GM18507 (cell line): ENCODE measurements around the gene MYO16.
"Not testable (repeated sequence)": the region's sequence is repeated elsewhere in the genome, so short reads cannot be mapped to it uniquely, and the experiment has no call there.

ENCODE experiments used
- DNase-seq: peaks from one replicate; pipeline ENCODE4 v3.0.0; 2011; ENCODE audit warnings: low read depth; ENCODE audit not compliant: insufficient read length; ENCODE audit errors: extremely low spot score
- FAIRE-seq: peaks from 2 replicates; lab custom pipeline; 2011; peaks lifted over from hg19 to GRCh38; lab: Jason Lieb, UNC

Gene MYO16

GRCh38 chr13:108957369-108958012 is 328.1 kb downstream of the MYO16 start:
- FAIRE-seq: no peak
- no peak for DNase-seq

GRCh38 chr13:108958013-108958376 is 328.6 kb downstream of the MYO16 start:
- FAIRE-seq: no peak

GRCh38 chr13:108959234-108959633 is 329.8 kb downstream of the MYO16 start:
- FAIRE-seq (no peak), DNase-seq (no peak)

More at GRCh38 chr13:108958013-108958376, 328.6 kb downstream of the MYO16 start:
- no peak for DNase-seq

- DNase-seq (no peak), FAIRE-seq (no peak)
These were observed 330.6 kb downstream of the MYO16 start for GRCh38 chr13:108960006-108960405.

- FAIRE-seq (peak; percentile 93), DNase-seq (peak; percentile 11)
These were observed 332.2 kb downstream of the MYO16 start for GRCh38 chr13:108961542-108962125.

- DNase-seq (no peak), FAIRE-seq (no peak)
These were observed 333.2 kb downstream of the MYO16 start for GRCh38 chr13:108962654-108963053.

- DNase-seq (no peak), FAIRE-seq (no peak)
These were observed 333.9 kb downstream of the MYO16 start for GRCh38 chr13:108963276-108963810.

GRCh38 chr13:108963846-108964600 is 334.6 kb downstream of the MYO16 start:
- DNase-seq (no peak), FAIRE-seq (no peak)

GRCh38 chr13:108964606-108965005 is 335.2 kb downstream of the MYO16 start:
- DNase-seq: no peak

GRCh38 chr13:108967371-108967770 is 338.0 kb downstream of the MYO16 start:
- FAIRE-seq (no peak), DNase-seq (no peak)

More at GRCh38 chr13:108964606-108965005, 335.2 kb downstream of the MYO16 start:
- no peak for FAIRE-seq

GRCh38 chr13:108968566-108968965 is 339.2 kb downstream of the MYO16 start:
- FAIRE-seq (no peak), DNase-seq (no peak)

- DNase-seq: no peak
- no peak for FAIRE-seq
These were observed 345.3 kb downstream of the MYO16 start for GRCh38 chr13:108974686-108975085.

GRCh38 chr13:108980237-108980636 is 350.8 kb downstream of the MYO16 start:
- FAIRE-seq: no peak
- no peak for DNase-seq

- FAIRE-seq (no peak), DNase-seq (no peak)
These were observed 352.0 kb downstream of the MYO16 start for GRCh38 chr13:108981407-108981806.

- FAIRE-seq (no peak), DNase-seq (no peak)
These were observed 353.9 kb downstream of the MYO16 start for GRCh38 chr13:108983273-108983672.

GRCh38 chr13:108984251-108984920 is 355.0 kb downstream of the MYO16 start:
- DNase-seq: no peak
- FAIRE-seq: no peak

- DNase-seq (no peak), FAIRE-seq (no peak)
These were observed 355.8 kb downstream of the MYO16 start for GRCh38 chr13:108985166-108985565.

- DNase-seq (no peak), FAIRE-seq (no peak)
These were observed 358.1 kb downstream of the MYO16 start for GRCh38 chr13:108987517-108987916.

- FAIRE-seq: no peak
- no peak for DNase-seq
These were observed 358.5 kb downstream of the MYO16 start for GRCh38 chr13:108987944-108988343.

- not testable (repeated sequence) for FAIRE-seq, DNase-seq
These were observed 362.0 kb downstream of the MYO16 start for GRCh38 chr13:108991416-108991815.
